ENCODE results near the gene HNRNPH3. TPM values are rescaled to one million over a fixed set of nuclear protein-coding genes. Genes with fewer than 3 reads are reported as not detected.

The HNRNPH3 gene
- total RNA-seq, 1 experiment from 2014 or later, result 244 TPM

DNA sequence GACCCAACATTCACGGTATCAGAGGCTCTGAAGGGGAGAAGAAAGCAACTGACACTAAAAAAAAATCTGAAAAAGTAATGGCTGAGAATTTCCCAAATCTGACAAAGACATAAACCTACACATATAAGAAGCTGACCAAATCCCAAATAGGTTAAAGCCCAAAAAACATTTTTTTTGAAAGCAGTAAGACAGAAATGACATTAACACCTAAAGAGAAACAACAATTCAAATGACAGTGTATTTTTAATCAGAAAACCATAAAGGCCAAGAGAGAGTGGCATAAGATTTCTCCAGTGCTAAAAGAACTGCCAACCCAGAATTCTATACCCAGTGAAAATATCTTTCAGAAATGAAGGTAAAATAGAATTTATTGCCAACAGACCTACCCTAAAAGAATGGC, 39.7 kb downstream of the HNRNPH3 start:
- H3K18ac ChIP-seq (ENCODE audit: insufficient read length, low read depth, low read length), result no peak overlapping the region
- no peak overlapping the region for H2BK15ac ChIP-seq (ENCODE audit: low read depth, low read length)
- H2BK120ac ChIP-seq (ENCODE audit: low read depth, low read length, poor library complexity, severe bottlenecking), result no peak overlapping the region
- no peak overlapping the region for H4K91ac ChIP-seq (ENCODE audit: insufficient read length, low read depth, low read length)
- no peak overlapping the region for H3K4me3 Mint-ChIP-seq
- H4K5ac ChIP-seq (ENCODE audit: insufficient read length, low read depth, low read length), result no peak overlapping the region
- no peak overlapping the region for H2BK12ac ChIP-seq (ENCODE audit: insufficient read length, low read depth, low read length)
- no peak overlapping the region for H3K23ac ChIP-seq (ENCODE audit: insufficient read length, low read depth, low read length)
- 0 out of 7 replicates have a peak overlapping the region, but pooled peaks of 1 of the 3 experiments have one; percentile 36 for H3K27ac Mint-ChIP-seq
- no peak overlapping the region for H4K8ac ChIP-seq (replicated peaks; ENCODE audit: insufficient read length, low read depth, low read length)
- H4K20me1 ChIP-seq (ENCODE audit: control insufficient read depth, insufficient read depth, insufficient read length), result no peaks in the 10 kb centered on the region
- H3K27me3 ChIP-seq (ENCODE audit: insufficient read depth, low read length), result no peaks in the 10 kb centered on the region
- no peak overlapping the region for H2AFZ ChIP-seq (ENCODE audit: low read length)
- no peaks in the 10 kb centered on the region for H3K79me1 ChIP-seq (ENCODE audit: insufficient read depth, low read depth, low read length, poor library complexity, severe bottlenecking)
- no CpG with 5 or more reads among the region's 1 CpG for WGBS (ENCODE audit: extremely low coverage, insufficient read length, low lambda C conversion rate)
- no peak overlapping the region for H3K14ac ChIP-seq (ENCODE audit: insufficient read depth, low read length)
- H3K56ac ChIP-seq (ENCODE audit: insufficient read length, low read depth, low read length), result no peak overlapping the region
- no peak overlapping the region for H3K4me2 ChIP-seq (ENCODE audit: insufficient read depth, insufficient read length, low read length)
- no peaks in the 10 kb centered on the region for H3K23me2 ChIP-seq (ENCODE audit: insufficient read length, low read depth, low read length, poor library complexity, severe bottlenecking)
- no peak overlapping the region for H2BK5ac ChIP-seq (ENCODE audit: insufficient read length, low read length)
- no peaks in the 10 kb centered on the region for H3K27me3 Mint-ChIP-seq (ENCODE audit: low read depth)
- H3K36me3 Mint-ChIP-seq (ENCODE audit: insufficient read depth in 1 of 3, low read depth in 3 of 3), result peaks cover 38 to 65% (median 52%) of the 10 kb centered on the region in 3 experiments
- H3K4ac ChIP-seq (ENCODE audit: low read depth, low read length), result no peak overlapping the region
- no peaks in the 10 kb centered on the region for H3K4me1 Mint-ChIP-seq
- H3T11ph ChIP-seq (ENCODE audit: low read length), result no peak overlapping the region
- no peaks in the 10 kb centered on the region for H3K4me1 ChIP-seq (ENCODE audit: insufficient read depth, low read length)
- peaks cover 15 to 19% of the 10 kb centered on the region in 2 experiments for H3K9me3 Mint-ChIP-seq
- TF ChIP-seq, protein P1, sequence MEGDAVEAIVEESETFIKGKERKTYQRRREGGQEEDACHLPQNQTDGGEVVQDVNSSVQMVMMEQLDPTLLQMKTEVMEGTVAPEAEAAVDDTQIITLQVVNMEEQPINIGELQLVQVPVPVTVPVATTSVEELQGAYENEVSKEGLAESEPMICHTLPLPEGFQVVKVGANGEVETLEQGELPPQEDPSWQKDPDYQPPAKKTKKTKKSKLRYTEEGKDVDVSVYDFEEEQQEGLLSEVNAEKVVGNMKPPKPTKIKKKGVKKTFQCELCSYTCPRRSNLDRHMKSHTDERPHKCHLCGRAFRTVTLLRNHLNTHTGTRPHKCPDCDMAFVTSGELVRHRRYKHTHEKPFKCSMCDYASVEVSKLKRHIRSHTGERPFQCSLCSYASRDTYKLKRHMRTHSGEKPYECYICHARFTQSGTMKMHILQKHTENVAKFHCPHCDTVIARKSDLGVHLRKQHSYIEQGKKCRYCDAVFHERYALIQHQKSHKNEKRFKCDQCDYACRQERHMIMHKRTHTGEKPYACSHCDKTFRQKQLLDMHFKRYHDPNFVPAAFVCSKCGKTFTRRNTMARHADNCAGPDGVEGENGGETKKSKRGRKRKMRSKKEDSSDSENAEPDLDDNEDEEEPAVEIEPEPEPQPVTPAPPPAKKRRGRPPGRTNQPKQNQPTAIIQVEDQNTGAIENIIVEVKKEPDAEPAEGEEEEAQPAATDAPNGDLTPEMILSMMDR (conservative IDR thresholded peaks at IDR 0.05), result no peak
- no peak for DNase-seq
- H3K9me3 ChIP-seq (ENCODE audit: control insufficient read depth, low read depth, low read length), result no peaks in the 10 kb centered on the region
- H3K79me2 ChIP-seq (ENCODE audit: insufficient read depth, low read length), result no peaks in the 10 kb centered on the region
- no peak overlapping the region for H3K9ac ChIP-seq (ENCODE audit: extremely low read depth, insufficient read length, low read length)
- no peak overlapping the region for H2AK5ac ChIP-seq (ENCODE audit: insufficient read length, low read length)
- no peak overlapping the region for H3K27ac ChIP-seq (ENCODE audit: insufficient read length, low read depth, low read length)
- H2BK20ac ChIP-seq (ENCODE audit: low read depth, low read length, poor library complexity, severe bottlenecking), result no peak overlapping the region

Measured in H9 (cell line).